ES-I3 (cell line): ENCODE measurements around the gene CTBP1.
"Not testable (repeated sequence)": the region's sequence is repeated elsewhere in the genome, so short reads cannot be mapped to it uniquely, and the experiment has no call there.

Source experiments
- H3K36me3 ChIP-seq: 2 replicates; pipeline ENCODE4 v1.6.1; 2013; ENCODE audit warnings: mild to moderate bottlenecking, low read length, control low read depth, moderate library complexity; ENCODE audit not compliant: insufficient read depth
- H3K4me1 ChIP-seq: 2 replicates; pipeline ENCODE4 v1.6.1; 2013; ENCODE audit warnings: mild to moderate bottlenecking, control low read depth, low read length; ENCODE audit not compliant: insufficient read depth
- H3K9ac ChIP-seq: 2 replicates; pipeline ENCODE4 v1.6.1; 2013; ENCODE audit warnings: low read depth, mild to moderate bottlenecking, low read length, moderate library complexity
- H3K9me3 ChIP-seq: 2 replicates; pipeline ENCODE4 v1.6.1; 2013; ENCODE audit warnings: mild to moderate bottlenecking, low read length, moderate library complexity; ENCODE audit not compliant: control insufficient read depth, insufficient read depth

The CTBP1 gene

DNA sequence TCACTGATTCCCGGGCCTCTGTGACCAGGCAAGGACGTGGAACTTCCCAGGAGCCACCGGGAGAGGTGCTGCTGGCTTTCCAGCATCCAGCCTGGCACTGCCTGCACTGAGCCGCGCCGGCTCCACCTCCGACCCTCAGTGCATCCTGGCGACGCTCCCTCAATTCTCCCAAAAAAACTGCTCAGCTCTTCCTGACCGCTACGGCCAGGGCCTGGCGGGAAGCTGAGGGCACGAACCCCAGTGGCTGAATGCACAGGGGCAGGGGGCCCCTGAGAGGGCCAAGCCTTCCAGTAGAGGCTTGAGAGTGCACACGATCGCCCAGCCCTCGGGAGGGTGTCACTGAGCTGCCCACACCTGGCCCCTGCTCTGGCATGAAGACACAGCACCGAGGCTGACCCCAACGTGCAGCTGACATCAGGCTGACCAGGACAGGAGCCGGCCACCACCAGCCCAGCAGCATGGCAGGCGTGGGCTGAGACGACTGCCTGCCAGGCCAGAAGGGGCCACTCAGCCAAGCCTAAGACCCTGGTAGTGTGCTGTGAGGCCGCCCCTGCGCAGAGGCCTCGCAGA, 6.9 kb downstream of the CTBP1 start:
- Histone ChIP-seq H3K9ac (no peak overlapping the region), H3K4me1 (peaks cover 2% of the 10 kb centered on the region; the same call in 1 of the 2 replicates), H3K36me3 (peaks cover 10% of the 10 kb centered on the region), H3K9me3 (no peaks in the 10 kb centered on the region)

DNA sequence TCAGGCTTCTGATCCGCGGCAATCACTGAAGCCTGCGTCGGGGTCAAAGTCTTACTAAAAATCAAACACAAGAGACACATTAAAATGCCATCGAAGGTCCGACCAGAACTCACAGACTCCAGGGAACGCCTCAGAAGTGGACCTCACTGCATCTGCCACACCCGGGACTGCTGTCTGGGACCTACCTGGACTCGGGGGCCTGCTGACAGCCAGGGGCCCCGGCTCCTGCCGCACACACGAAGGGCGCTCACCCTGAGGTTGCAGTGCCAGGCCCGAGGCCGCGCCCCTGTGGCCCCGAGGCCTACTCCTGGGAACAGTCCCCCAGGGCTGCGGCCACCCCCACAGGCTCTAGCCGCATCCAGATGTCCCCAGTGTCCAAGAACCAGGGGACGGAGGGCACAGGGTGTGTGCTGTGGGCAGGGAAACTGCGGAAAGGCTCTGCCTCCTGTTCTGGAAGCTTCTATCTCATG, 7.4 kb downstream of the CTBP1 start:
- Histone ChIP-seq H3K4me1 (no peaks in the 10 kb centered on the region), H3K9me3 (no peaks in the 10 kb centered on the region), H3K9ac (no peak overlapping the region), H3K36me3 (peaks cover 15% of the 10 kb centered on the region)

DNA sequence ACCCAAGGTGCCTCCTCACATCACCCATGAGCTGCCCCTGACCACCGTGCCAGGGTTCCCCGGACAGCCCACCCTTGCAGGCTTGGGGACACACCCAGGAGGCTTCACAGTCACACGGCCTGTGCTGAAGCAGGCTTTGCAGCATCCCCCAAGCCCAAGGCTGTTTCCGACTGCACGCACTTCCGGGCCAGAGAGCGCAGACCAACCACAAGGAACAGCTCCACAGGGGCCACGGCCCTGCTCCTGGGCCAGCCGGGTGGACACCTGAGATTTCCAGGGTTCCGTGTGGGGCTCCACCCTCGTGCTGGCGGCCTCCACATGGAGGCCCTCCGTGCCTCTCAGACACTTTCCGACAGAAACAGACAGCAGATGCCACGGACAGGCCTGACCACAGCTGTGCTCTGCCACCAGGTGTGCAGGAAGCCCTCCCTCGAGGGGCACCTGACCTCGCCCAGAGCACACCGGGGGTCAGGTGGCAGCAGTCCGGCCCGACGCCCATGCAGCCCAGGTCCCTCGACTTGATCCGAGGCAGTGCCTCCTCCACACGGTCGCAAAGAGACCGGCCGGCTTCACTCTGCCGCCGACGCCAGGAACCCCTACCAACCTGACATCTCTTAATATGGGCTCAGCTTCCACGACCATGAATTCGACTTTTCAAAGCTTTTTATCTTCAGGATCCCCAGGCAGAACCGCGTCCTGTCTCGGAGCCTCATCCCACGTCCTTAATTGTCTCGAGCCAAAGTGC, 8.0 kb downstream of the CTBP1 start:
- no peaks in the 10 kb centered on the region for H3K9me3 ChIP-seq
- H3K36me3 ChIP-seq: peaks cover 15% of the 10 kb centered on the region
- no peaks in the 10 kb centered on the region for H3K4me1 ChIP-seq
- no peak overlapping the region for H3K9ac ChIP-seq

DNA sequence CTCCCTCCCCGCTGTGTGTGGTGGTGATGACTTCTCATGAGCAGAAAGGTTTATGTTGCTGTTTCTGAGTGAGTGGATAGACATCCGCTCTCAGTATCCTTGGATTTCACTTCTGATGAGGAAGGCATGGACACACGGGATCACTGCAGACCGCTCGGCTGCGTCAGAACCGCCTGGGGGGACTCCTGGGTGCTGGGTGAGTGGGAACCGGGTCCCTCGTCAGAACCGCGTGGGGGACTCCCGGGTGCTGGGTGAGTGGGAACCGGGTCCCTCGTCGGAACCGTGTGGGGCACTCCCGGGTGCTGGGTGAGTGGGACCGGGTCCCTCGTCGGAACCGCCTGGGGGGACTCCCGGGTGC, 9.0 kb downstream of the CTBP1 start:
- H3K9ac ChIP-seq: no peak overlapping the region
- no peaks in the 10 kb centered on the region for H3K4me1 ChIP-seq
- no peaks in the 10 kb centered on the region for H3K9me3 ChIP-seq
- H3K36me3 ChIP-seq: peaks cover 16% of the 10 kb centered on the region

DNA sequence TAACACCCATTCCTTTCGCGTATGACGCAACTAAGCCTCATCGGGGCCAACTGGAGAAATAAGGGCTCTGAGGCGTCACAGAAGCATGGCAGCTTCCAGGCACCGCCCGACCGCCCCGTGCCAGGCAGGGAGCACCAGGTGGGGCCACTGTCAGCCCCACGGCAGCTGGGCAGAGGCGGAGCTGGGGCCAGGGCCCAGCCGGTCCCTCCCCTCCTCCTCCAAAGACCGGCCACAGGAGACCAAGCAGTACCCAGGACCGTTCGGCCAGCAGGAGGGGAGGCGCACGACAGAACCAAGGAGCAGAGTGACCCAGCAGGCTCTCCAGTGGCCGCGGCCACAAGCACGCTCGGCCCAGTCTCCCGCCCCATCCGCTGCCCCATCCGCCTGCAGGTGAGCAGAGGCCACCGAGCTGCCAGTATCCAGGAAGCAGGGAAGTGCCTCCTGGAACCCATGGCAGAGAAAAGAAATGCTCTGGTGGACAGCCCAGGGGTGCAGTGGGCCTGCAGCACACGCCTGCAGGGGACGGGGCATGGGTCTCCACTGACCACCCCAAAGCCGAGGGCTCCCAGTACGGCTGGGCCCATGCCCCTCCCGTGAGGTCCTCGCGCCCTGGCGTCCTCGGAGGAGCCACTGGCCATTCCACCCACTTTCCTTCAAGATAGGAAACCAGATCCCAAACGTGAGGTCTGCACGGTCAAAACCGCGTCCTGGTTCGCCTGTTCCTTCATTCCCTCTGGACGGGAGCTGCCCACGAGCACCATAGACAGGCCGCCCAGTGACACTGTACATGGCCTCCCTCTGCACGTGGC, 9.6 kb downstream of the CTBP1 start:
- H3K9me3 ChIP-seq: no peaks in the 10 kb centered on the region
- H3K36me3 ChIP-seq: peaks cover 19% of the 10 kb centered on the region
- H3K4me1 ChIP-seq: no peaks in the 10 kb centered on the region
- no peak overlapping the region for H3K9ac ChIP-seq

DNA sequence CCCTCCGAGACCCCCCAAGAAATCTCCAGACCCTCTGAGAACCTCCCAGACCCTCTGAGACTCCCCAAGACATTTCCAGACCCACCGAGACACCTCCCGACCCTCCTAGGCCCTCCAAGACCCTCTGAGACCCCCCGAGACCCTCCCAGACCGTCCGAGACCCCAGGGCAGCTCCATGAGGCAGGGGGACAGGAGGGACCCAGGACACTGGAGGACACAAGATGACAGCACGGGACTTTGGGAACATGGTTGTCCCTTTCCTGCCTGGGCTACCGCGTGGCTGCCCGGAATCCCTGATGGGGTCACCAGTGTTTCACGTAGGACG, 10.3 kb downstream of the CTBP1 start:
- Histone ChIP-seq H3K9me3 (no peaks in the 10 kb centered on the region), H3K36me3 (peaks cover 19% of the 10 kb centered on the region), H3K9ac (no peak overlapping the region), H3K4me1 (no peaks in the 10 kb centered on the region)

DNA sequence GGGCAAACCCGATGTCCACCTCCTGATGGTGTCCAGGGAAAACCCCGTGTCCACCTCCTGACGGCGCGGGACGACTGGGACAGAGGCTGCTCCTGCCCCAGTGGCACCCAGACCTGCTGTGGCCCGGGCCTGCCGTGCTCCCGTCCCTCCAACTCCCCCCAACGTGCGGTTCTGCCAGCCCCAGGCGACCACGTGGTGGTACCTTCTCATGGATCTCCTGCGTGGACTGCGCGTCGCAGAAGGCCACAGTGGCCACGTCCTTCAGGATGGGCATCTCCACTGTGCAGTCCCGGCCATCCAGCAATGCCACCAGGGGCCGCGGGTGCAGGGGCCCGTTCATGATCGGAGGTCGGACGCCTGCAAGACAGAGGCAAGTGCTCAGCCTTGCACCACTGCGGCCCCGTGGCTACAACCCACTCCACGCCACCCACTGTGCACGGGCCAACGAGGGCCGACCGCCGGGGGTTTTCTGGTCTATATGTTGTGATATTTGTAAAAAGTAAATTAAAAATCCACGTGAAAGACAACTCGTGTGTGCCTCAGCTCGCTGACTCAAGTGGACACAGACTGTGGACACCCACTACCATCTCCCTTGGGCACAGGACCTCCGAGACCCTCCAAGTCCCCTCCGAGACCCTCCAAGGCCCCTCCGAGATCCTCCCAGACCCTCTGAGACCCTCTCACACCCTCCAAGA, 10.8 kb downstream of the CTBP1 start:
- peaks cover 16% of the 10 kb centered on the region for H3K36me3 ChIP-seq
- no peaks in the 10 kb centered on the region for H3K4me1 ChIP-seq
- H3K9ac ChIP-seq: no peak overlapping the region
- H3K9me3 ChIP-seq: no peaks in the 10 kb centered on the region

DNA sequence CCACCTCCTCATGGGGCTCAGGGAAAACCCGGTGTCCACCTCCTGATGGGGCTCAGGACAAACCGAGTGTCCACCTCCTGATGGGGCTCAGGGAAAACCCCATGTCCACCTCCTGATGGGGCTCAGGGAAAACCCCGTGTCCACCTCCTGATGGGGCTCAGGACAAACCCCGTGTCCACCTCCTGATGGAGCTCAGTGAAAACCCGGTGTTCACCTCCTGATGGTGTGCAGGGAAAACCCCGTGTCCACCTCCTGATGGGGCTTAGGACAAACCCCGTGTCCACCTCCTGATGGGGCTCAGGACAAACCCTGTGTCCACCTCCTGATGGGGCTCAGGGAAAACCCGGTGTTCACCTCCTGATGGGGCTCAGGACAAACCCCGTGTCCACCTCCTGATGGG, 11.7 kb downstream of the CTBP1 start:
- not testable (repeated sequence) for H3K4me1 ChIP-seq, H3K9me3 ChIP-seq, H3K9ac ChIP-seq
- H3K36me3 ChIP-seq: peaks cover 16% of the 10 kb centered on the region

DNA sequence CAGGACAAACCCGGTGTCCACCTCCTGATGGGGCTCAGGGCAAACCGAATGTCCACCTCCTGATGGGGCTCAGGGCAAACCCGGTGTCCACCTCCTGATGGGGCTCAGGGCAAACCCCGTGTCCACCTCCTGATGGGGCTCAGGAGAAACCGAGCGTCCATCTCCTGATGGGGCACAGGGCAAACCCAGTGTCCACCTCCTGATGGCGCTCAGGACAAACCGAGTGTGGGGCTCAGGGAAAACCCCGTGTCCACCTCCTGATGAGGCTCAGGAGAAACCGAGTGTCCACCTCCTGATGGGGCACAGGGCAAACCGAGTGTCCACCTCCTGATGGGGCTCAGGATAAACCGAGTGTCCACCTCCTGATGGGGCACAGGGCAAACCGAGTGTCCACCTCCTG, 12.1 kb downstream of the CTBP1 start:
- peaks cover 16% of the 10 kb centered on the region for H3K36me3 ChIP-seq
- H3K9ac ChIP-seq, H3K4me1 ChIP-seq, H3K9me3 ChIP-seq: not testable (repeated sequence)

DNA sequence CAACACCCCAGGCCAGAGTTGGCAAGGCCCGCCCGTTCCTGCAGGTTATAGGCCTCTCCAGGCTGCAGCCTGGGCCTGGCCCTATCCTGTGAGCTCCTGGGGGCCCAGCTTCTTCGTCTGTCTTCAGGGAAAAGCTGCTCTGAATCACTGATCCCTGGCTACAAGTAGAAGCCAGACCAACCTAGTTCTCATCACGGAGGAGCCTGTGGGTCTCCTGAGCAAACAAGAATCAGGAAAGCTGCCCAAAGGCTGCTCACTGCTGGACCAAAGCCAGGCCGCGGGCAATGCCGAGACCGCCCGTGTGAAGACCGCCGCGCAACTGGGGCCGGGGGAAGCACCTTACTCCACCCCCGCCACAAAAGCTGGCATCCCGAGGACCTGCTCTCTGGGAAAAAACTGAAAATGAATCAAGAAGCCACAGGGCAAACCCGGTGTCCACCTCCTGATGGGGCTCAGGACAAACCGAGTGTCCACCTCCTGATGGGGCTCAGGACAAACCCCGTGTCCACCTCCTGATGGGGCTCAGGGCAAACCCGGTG, 12.8 kb downstream of the CTBP1 start:
- no peaks in the 10 kb centered on the region for H3K4me1 ChIP-seq
- H3K9me3 ChIP-seq: no peaks in the 10 kb centered on the region
- peaks cover 16% of the 10 kb centered on the region for H3K36me3 ChIP-seq
- H3K9ac ChIP-seq: no peak overlapping the region

DNA sequence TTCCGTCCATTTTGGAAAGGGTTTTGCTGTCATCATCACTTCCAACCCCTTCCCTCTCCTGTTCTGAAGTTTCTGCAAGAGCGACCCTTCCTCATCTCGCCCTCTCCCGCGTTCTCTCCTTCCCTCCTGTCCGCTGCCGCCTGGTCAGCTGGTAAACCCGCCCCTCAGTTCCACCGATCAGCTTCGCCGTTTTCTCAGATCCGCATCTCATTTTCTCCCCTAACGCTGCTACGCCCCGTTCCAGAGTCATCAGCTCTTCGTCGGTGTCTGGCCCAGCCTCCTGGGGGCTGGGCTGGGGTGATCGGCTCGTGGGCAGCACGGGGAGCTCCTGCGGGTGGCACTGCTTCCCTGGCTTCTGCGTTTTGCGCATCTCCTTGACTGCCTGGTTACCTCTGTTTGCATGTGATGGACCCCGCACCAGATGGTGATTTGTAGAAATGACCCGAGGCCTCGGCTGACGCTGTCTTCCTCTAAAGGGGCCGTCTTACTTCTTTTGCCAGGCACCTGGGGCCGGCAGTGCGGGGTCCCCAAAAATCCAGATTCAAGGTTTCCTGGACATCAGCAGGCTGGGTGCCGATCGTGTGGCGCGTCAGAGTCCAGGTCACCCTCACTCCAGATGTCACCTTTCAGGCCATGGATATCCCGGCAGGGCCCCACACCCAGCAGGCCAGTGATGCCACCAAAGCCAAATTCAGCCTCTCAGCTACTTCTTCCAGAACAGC, 13.4 kb downstream of the CTBP1 start:
- peaks cover 10% of the 10 kb centered on the region for H3K36me3 ChIP-seq
- H3K9me3 ChIP-seq: no peaks in the 10 kb centered on the region
- H3K9ac ChIP-seq: no peak overlapping the region
- H3K4me1 ChIP-seq: no peaks in the 10 kb centered on the region

DNA sequence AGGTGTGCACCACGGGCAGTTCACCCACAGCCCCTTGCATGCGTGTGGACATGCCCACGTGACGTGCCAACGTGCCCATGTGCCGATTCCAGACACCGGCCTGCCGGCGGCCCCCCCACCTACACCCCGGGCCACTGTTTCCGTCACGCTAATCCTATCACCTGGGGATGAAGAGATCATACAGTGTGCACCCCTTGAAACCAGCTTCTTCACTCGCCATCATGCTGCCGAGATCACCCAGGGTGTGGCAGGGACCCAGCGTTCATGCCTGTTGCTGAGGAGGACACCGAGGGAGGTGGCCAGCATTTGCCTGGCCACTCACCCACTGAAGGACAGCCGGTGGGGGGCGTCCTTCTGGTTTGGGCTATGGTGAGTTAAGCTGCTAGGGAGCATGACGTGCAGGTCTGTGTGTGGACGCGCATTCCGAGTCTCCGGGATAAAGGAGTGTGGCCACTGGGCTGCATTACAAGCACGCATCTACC, 14.1 kb downstream of the CTBP1 start:
- H3K4me1 ChIP-seq: no peaks in the 10 kb centered on the region
- peaks cover 10% of the 10 kb centered on the region for H3K36me3 ChIP-seq
- H3K9me3 ChIP-seq: no peaks in the 10 kb centered on the region
- no peak overlapping the region for H3K9ac ChIP-seq

DNA sequence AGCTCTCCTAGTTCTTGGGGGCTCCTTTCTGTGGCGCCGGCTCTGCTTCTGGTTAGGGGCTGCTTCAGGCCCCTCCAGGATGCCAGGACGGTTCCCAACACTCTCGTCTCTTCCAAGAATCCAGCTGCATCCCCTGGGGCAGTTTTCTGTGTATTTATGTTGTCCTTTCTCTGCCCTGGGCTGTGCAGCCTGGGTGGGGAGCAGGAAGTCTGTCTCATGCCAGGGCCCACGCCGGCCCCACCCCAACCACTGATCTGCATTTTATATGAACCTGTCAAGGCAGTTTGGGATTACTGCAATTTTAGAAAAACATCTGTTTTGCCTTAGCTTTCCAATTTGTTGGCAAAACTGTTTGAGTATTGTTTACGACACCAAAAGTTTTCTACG, 14.6 kb downstream of the CTBP1 start:
- Histone ChIP-seq H3K36me3 (peaks cover 10% of the 10 kb centered on the region), H3K9ac (no peak overlapping the region), H3K9me3 (no peaks in the 10 kb centered on the region), H3K4me1 (no peaks in the 10 kb centered on the region)
